ENCODE data around the gene APOL2. TPM values are rescaled to one million over a fixed set of nuclear protein-coding genes. Genes with fewer than 3 reads are reported as not detected.

APOL2 gene
- total RNA-seq, 2 donors from 2014 or later, result 35.9 to 84.9 TPM

GRCh38 chr22:36224245-36224644 is 15.1 kb downstream of the APOL2 start:
- Histone ChIP-seq H3K4me1 (ENCODE audit: control insufficient read depth in 1 of 2, low read depth in 2 of 2) (peaks cover 0 to 20% of the 10 kb centered on the region in 2 donors), H3K9me3 (no peaks in the 10 kb centered on the region), H3K27ac (no peak overlapping the region), H3K27me3 (replicated peaks; ENCODE audit: insufficient read depth) (no peaks in the 10 kb centered on the region), H3K4me3 (no peak overlapping the region), H3K36me3 (peaks cover 8% of the 10 kb centered on the region)
- no peak for DNase-seq (ENCODE audit: low spot score)
- no peak for ATAC-seq (ENCODE audit: insufficient number of reproducible peaks, low FRiP score, low read depth)
- TF ChIP-seq, protein P1, sequence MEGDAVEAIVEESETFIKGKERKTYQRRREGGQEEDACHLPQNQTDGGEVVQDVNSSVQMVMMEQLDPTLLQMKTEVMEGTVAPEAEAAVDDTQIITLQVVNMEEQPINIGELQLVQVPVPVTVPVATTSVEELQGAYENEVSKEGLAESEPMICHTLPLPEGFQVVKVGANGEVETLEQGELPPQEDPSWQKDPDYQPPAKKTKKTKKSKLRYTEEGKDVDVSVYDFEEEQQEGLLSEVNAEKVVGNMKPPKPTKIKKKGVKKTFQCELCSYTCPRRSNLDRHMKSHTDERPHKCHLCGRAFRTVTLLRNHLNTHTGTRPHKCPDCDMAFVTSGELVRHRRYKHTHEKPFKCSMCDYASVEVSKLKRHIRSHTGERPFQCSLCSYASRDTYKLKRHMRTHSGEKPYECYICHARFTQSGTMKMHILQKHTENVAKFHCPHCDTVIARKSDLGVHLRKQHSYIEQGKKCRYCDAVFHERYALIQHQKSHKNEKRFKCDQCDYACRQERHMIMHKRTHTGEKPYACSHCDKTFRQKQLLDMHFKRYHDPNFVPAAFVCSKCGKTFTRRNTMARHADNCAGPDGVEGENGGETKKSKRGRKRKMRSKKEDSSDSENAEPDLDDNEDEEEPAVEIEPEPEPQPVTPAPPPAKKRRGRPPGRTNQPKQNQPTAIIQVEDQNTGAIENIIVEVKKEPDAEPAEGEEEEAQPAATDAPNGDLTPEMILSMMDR (IDR thresholded peaks at IDR 0.05), result no peak

DNA sequence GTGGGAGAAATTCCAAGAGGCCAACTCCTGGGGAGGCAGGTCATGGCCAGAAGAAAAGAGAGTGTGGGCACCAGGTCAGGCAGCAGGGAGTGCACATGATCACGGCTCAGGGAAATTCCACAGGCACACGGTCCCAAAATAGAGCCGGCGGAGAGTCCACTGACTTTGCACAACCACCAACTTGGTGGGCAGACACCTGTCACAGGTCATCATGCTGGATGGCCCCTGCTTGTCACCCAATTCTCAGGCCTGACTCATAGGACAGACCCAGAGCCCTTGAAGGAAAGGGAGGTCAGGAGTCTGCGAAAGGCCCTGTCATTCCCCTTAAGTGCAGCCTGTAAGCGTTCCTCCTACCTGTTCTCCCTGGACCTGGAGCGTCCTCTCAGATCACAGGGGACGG is 15.8 kb downstream of the APOL2 start:
- Histone ChIP-seq H3K27me3 (replicated peaks; ENCODE audit: insufficient read depth) (no peaks in the 10 kb centered on the region), H3K4me1 (ENCODE audit: control insufficient read depth in 1 of 2, low read depth in 2 of 2) (peaks cover 0 to 20% of the 10 kb centered on the region in 2 donors), H3K27ac (no peak overlapping the region), H3K9me3 (no peaks in the 10 kb centered on the region), H3K36me3 (peaks cover 5% of the 10 kb centered on the region), H3K4me3 (no peak overlapping the region)
- DNase-seq (ENCODE audit: low spot score) (no peak), ATAC-seq (ENCODE audit: insufficient number of reproducible peaks, low FRiP score, low read depth) (no peak)
- TF ChIP-seq, protein P1 (IDR thresholded peaks at IDR 0.05), result no peak

- ATAC-seq (ENCODE audit: insufficient number of reproducible peaks, low FRiP score, low read depth), result no peak
- Histone ChIP-seq H3K9me3 (no peaks in the 10 kb centered on the region), H3K4me3 (no peak overlapping the region), H3K36me3 (peaks cover 4% of the 10 kb centered on the region), H3K27me3 (replicated peaks; ENCODE audit: insufficient read depth) (no peaks in the 10 kb centered on the region), H3K4me1 (ENCODE audit: control insufficient read depth in 1 of 2, low read depth in 2 of 2) (peaks cover 0 to 20% of the 10 kb centered on the region in 2 donors), H3K27ac (no peak overlapping the region)
- no peak for DNase-seq (ENCODE audit: low spot score)
- TF ChIP-seq, protein P1 (IDR thresholded peaks at IDR 0.05), result no peak
These were observed 16.4 kb downstream of the APOL2 start for GRCh38 chr22:36222887-36223450.

DNA sequence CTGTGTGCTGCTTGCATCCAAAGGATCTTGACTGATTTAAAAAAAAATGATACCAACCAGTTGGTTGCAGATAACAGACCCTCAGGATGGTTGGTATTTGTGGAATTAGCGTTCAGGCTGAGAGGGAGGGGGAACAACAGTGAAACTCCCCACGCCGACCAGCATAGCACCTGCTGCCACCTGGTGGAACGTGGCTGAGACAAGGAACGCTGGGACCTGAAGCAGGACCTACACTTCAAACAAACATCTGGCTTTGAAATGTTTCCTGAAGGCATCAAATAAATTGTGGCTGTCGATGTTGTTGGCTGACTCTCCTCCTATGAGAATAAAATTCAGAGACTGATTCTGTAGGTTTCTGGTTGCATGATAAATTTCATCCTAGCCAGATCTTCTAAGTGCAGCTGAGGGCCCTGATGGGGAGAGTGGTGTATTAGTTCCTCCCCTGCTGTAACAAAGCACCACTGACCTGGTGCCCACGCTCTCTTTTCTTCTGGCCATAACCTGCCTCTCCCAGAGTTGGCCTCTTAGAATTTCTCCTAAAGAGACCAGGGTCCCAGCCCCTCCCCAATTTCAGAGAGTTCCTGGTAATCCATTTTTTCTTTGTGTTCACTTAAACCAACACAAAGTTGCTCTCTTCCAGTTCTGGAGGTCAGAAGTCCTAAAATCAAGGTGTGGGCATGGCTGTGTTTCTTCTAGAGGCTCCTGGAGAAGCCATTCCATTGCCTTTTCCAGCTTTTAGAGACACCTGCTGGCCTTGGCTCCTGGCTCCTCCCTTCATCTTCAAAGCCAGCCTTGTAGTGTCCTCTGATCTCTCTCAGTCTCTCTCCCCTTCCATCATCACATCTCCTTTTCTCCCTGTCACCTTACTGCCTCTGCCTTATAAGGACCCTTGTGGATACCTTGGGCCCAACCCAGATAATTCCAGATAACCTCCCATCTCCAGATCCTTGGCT is 17.3 kb downstream of the APOL2 start:
- DNase-seq (ENCODE audit: low spot score) (no peak), ATAC-seq (ENCODE audit: insufficient number of reproducible peaks, low FRiP score, low read depth) (no peak)
- no peak overlapping the region for H3K4me3 ChIP-seq
- H3K27me3 ChIP-seq (replicated peaks; ENCODE audit: insufficient read depth), result no peaks in the 10 kb centered on the region
- TF ChIP-seq, protein P1 (IDR thresholded peaks at IDR 0.05), result peak; percentile 47
- no peaks in the 10 kb centered on the region for H3K36me3 ChIP-seq
- no peak overlapping the region for H3K27ac ChIP-seq
- no peaks in the 10 kb centered on the region for H3K9me3 ChIP-seq
- H3K4me1 ChIP-seq (ENCODE audit: control insufficient read depth in 1 of 2, low read depth in 2 of 2), result peaks cover 0 to 20% of the 10 kb centered on the region in 2 donors

DNA sequence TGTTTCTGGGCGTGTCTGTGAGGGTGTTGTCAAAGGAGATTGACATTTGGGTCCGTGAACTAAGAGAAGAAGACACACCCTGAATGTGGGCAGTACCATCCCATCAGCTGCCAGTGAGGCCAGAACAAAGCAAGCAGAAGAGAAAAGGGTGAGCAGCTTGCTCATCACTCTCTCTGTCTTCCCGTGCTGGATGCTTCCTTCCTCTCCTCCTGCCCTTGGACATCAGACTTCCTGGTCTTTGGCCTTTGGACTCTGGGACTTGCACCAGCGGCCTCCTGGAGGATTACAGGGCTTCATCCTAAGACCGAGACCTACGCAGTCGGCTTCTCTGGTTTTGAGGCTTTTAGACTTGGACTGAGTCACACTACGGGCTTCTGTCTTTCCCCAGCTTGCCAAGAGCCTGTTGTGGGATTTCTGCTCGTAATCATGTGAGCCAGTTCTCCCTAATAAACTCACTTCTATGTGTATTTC is 18.8 kb downstream of the APOL2 start:
- DNase-seq (ENCODE audit: low spot score), result no peak

More for the DNA sequence above, 18.8 kb downstream of the APOL2 start:
- TF ChIP-seq, protein P1 (IDR thresholded peaks at IDR 0.05), result no peak
- ATAC-seq (ENCODE audit: insufficient number of reproducible peaks, low FRiP score, low read depth), result no peak
- H3K9me3 ChIP-seq, result no peaks in the 10 kb centered on the region
- peaks cover 0 to 20% of the 10 kb centered on the region in 2 donors for H3K4me1 ChIP-seq (ENCODE audit: control insufficient read depth in 1 of 2, low read depth in 2 of 2)
- no peaks in the 10 kb centered on the region for H3K36me3 ChIP-seq
- no peak overlapping the region for H3K4me3 ChIP-seq
- no peak overlapping the region for H3K27ac ChIP-seq
- H3K27me3 ChIP-seq (replicated peaks; ENCODE audit: insufficient read depth), result no peaks in the 10 kb centered on the region
